ENCODE data around the gene BIRC7. TPM values are rescaled to one million over a fixed set of nuclear protein-coding genes. Genes with fewer than 3 reads are reported as not detected.

BIRC7 gene
- total RNA-seq, 1 donor from 2014 or later, result 1.2 TPM

GRCh38 chr20:63208346-63208909 lies 27.3 kb upstream of the BIRC7 start:
- Mint-ChIP-seq H3K27ac (no peak overlapping the region), H3K4me3 (no peak overlapping the region), H3K9me3 (no peaks in the 10 kb centered on the region), H3K4me1 (ENCODE audit: unreplicated experiment) (peaks cover 19% of the 10 kb centered on the region), H3K27me3 (no peaks in the 10 kb centered on the region), H3K36me3 (peaks cover 23% of the 10 kb centered on the region)
- no peak for DNase-seq (ENCODE audit: extremely low spot score, unreplicated experiment)
- TF ChIP-seq CTCF (conservative IDR thresholded peaks at IDR 0.05), result no peak

GRCh38 chr20:63210011-63210605 lies 25.6 kb upstream of the BIRC7 start:
- peaks cover 28% of the 10 kb centered on the region for H3K36me3 Mint-ChIP-seq
- no peak overlapping the region for H3K4me3 Mint-ChIP-seq
- H3K27ac Mint-ChIP-seq, result no peak overlapping the region
- no peaks in the 10 kb centered on the region for H3K9me3 Mint-ChIP-seq
- no peak for TF ChIP-seq CTCF (conservative IDR thresholded peaks at IDR 0.05)
- H3K4me1 Mint-ChIP-seq (ENCODE audit: unreplicated experiment), result peaks cover 35% of the 10 kb centered on the region
- no peaks in the 10 kb centered on the region for H3K27me3 Mint-ChIP-seq
- DNase-seq (ENCODE audit: extremely low spot score, unreplicated experiment), result no peak

GRCh38 chr20:63212393-63212730 lies 23.3 kb upstream of the BIRC7 start:
- peak overlapping the region; percentile 52 for H3K4me3 Mint-ChIP-seq
- H3K9me3 Mint-ChIP-seq, result no peaks in the 10 kb centered on the region
- H3K36me3 Mint-ChIP-seq, result peaks cover 23% of the 10 kb centered on the region
- no peak for TF ChIP-seq CTCF (conservative IDR thresholded peaks at IDR 0.05)
- H3K4me1 Mint-ChIP-seq (ENCODE audit: unreplicated experiment), result peaks cover 42% of the 10 kb centered on the region
- no peaks in the 10 kb centered on the region for H3K27me3 Mint-ChIP-seq
- no peak overlapping the region for H3K27ac Mint-ChIP-seq
- DNase-seq (ENCODE audit: extremely low spot score, unreplicated experiment), result no peak

- Mint-ChIP-seq H3K27ac (no peak overlapping the region), H3K4me1 (ENCODE audit: unreplicated experiment) (peaks cover 42% of the 10 kb centered on the region), H3K36me3 (peaks cover 23% of the 10 kb centered on the region), H3K9me3 (no peaks in the 10 kb centered on the region), H3K4me3 (peak overlapping the region; percentile 70), H3K27me3 (no peaks in the 10 kb centered on the region)
- DNase-seq (ENCODE audit: extremely low spot score, unreplicated experiment), result no peak
- no peak for TF ChIP-seq CTCF (conservative IDR thresholded peaks at IDR 0.05)
These were observed 22.9 kb upstream of the BIRC7 start for GRCh38 chr20:63212792-63213191.

- no peak for TF ChIP-seq CTCF (conservative IDR thresholded peaks at IDR 0.05)
- Mint-ChIP-seq H3K27ac (peak overlapping the region; percentile 90), H3K27me3 (no peaks in the 10 kb centered on the region), H3K9me3 (no peaks in the 10 kb centered on the region), H3K4me1 (ENCODE audit: unreplicated experiment) (peaks cover 42% of the 10 kb centered on the region), H3K36me3 (peaks cover 16% of the 10 kb centered on the region), H3K4me3 (peak overlapping the region; percentile 99)
- no peak for DNase-seq (ENCODE audit: extremely low spot score, unreplicated experiment)
These were observed 21.2 kb upstream of the BIRC7 start for GRCh38 chr20:63214514-63214913.
